Left kidney (tissue), 2 donors: ENCODE results near the gene VAV2. TPM values are rescaled to one million over a fixed set of nuclear protein-coding genes. Genes with fewer than 3 reads are reported as not detected.
A peak's percentile ranks its signal among the peaks of the same experiment; 100 is the strongest.

ENCODE experiments used
- DNase-seq: peaks from one replicate; pipeline ENCODE4 v3.0.0-alpha.2; 2013
- polyA plus RNA-seq: library from polyadenylated mRNA; unstranded; fragments of 120-200 nt; gene quantifications from one replicate; pipeline ENCODE4 v1.2.1, GENCODE V29; 2013; ENCODE audit not compliant: insufficient read length

VAV2 gene
- polyA plus RNA-seq, 1 donor = 35.2 TPM

GRCh38 chr9:133796562-133796961 lies 195.6 kb downstream of the VAV2 start:
- no peak for DNase-seq

DNA sequence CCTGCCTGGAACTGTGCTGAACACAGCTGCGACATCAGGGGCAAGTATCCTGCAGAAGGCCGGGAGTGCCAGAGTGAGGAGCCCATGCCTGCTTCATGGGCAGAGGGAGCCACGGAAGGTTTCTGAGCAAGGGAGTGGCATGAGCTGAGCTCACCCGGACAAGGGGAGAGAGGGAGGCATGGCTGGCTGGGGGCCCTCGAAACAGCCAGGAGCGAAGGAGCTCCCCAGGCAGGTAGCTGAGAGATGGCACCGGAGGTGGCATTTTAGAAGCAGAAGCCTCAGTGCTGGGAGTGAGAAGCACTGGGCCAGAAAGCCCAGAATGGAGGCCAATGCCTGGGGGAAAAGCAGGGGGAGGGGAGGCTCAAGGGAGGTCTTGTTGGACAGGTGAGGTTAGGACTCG lies 197.1 kb downstream of the VAV2 start:
- no peak for DNase-seq

DNA sequence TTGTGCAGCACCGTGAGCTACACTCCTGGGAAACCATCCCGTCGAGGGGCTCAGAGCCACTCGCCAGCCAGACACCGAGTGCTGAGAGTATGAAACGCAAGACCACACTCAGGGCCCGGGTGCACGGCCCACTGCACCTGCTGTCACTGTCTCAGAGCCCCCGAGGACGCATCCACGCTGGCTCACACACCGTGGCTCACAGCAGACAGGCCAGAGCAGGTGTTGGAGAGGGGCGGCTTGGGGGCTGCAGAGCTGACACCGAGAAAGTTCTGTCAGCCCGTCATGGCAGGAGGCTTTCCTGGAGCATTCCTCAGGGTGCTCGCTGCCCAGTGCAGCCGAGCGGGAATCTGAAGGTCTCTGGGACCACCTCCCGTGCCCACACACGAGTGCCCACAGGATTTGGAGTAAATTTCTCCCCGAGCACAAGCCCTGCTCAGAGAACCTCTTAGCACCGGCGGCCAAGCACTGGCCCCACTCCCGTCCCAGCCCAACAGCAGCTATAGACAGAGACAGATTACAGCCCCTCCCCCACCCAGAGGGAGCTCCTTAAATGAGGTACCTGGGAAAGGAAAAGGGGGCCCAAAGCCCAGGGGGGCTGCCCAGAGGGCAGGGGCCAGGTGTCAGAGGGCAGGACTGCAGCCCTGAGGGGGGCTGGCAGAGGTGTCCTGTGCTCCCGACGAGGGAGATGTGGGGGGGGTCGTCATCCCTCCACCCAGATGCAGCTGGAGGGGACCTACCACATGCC lies 197.9 kb downstream of the VAV2 start:
- no peak for DNase-seq

- DNase-seq = no peak
Measured at GRCh38 chr9:133793471-133793870, 198.7 kb downstream of the VAV2 start.

DNA sequence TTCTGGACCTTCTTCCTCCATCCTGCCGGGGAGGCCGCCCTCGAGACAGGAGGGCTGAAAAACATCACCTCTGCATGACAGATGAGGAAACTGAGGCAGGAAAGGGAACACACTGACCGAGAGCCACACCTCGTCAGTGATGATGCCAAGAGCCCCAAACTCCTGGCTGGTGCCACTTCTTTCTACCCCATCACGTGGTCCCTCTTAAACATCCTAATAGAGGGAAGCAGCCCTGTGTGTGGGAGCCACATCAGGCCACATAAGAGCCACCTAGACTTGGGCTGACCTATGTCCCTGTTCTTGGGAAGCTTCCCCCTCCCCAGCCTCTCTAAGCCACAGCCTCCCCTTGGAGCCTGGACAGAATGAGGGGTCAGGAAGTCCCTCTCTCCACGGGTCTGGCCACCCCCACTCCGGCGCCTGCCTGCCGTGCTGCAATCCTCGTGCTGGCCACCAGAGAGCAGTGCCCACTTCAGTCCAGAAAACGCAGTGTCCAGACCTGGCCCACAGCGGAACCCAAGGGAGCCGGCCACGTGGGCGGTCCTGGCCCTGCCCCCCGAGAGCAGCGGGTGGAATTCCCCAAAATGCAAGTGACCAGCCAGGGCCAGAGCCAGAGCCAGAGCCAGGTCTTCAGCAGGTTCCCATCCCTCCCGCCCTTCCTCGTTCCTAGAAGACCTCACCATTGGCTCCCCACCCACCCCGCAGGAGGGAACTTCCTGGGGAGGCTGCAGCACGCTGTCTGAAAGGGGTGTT lies 199.2 kb downstream of the VAV2 start:
- peak; percentile 36 for DNase-seq

- no peak for DNase-seq
Measured at GRCh38 chr9:133791735-133792649, 200.1 kb downstream of the VAV2 start.

GRCh38 chr9:133791069-133791468 lies 201.1 kb downstream of the VAV2 start:
- DNase-seq = no peak

DNA sequence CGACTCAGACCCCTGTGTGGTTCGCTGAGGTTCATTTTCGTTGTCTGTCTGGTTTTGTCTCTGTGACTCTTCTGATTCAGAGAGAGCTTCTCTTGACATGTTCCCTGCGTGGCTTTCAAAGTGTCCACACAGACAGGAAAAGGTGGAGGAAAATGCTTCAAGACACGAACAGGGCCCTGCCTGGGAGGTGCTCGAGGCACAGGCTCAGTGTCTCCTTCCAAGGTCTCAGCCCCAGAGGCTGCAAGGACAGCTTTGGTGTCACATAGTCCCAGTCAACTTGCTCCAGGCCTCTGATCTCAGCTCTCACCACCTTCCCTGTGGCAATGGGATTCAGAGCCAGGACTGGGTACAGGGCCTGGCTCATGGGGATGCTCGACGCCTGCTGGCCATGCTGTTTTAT lies 202.3 kb downstream of the VAV2 start:
- no peak for DNase-seq

DNA sequence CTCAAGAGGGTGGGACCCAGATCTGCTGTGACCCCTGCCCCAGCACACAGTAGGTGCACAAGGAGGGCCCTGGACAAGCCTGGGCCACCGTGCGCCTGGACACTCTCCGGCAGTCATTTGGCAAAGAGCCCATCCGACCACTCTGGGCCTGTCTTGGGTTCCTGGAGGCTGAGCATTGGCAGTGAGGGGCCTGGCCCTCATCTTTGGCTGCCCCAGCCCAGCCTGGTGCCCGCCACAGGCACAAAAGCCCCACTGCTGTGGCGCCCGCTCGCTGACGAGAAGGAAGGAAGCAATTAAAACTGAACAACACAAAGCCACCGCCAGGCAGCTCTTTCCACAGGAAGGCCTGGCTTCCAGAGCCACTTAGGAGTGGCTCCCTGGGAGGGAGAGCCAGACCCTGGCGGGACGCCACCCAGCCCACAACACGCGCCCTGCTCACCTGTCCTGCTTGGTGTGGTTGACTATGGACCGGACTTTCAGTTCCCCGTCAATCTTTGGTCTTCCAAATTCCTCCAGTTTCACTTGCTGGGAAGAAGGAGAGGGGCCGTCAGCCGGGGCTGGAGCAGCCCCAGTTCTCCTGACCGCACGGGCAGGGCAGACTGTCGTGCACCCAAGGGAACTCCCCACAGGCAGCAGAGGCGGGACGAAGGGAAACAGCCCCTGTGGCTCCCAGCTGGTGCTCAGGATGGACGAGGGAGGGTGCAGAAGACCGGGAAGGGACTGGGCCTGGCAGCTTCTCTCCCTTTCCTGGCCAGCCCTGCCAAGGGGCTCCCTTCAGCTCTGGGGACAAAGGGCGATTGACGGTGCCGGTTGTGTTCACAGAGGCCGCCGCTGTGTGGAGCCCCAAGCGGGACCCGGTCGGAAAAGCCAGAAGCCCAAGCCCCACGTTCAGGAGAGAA lies 203.1 kb downstream of the VAV2 start:
- no peak for DNase-seq

DNA sequence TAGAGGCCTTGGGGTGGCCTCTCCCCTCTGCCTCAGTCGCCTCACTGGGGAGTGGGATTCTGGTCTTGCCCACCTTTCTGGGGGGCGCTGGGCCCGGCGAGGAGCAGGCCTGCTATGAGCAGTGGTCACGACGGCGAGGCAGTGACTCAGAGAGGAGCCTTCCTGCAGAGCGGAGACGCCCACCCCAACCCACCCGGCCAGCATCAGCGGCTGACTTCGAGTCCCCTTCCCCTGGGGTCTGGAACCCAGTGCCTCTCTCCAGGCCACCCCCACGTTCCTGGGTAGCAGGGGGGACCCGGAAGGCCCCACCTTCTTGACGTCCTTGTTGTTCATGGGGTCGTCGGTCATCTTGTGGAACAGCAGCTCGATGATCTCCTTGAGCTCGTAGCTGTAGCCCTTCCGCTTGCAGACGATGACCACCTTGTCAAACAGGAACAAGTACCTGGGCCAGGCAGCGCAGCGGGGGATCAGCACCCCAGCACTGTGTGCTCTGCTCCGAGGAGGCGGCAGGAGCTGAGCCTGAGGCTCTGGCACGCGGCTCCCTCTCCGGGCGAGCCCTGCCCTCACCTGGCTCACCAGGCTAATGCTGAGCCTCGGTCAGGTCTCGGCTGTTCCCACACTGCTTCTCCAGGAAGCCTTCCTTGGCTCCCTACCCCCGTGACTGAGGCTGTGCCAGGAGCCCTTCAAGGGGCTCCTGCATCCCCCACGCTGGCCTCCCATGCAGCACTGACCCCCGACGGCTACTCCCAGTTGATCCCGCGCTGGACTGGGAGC lies 203.9 kb downstream of the VAV2 start:
- no peak for DNase-seq

GRCh38 chr9:133787754-133788025 lies 204.4 kb downstream of the VAV2 start:
- no peak for DNase-seq

- DNase-seq = no peak
Measured at GRCh38 chr9:133786907-133787753, 205.0 kb downstream of the VAV2 start.

DNA sequence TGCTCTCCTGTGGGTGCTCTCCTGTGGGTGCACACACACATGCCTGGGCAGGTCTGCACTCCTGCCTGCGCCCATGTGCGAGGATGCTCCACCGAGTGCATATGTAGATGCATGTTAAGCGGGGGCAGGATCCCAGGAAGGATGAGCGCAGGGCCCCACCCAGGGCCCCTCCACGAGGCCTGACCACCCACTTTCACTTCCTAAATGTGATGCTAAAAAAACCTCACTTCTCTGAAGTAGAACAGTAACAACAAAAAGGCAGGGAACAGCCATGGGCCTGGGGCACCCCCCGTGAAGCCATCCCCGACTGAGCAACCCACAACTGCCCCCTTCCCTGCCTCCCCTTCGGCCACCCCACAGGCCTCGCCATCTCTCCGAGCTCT lies 205.8 kb downstream of the VAV2 start:
- DNase-seq = no peak

GRCh38 chr9:133785753-133786370 lies 206.3 kb downstream of the VAV2 start:
- no peak for DNase-seq

DNA sequence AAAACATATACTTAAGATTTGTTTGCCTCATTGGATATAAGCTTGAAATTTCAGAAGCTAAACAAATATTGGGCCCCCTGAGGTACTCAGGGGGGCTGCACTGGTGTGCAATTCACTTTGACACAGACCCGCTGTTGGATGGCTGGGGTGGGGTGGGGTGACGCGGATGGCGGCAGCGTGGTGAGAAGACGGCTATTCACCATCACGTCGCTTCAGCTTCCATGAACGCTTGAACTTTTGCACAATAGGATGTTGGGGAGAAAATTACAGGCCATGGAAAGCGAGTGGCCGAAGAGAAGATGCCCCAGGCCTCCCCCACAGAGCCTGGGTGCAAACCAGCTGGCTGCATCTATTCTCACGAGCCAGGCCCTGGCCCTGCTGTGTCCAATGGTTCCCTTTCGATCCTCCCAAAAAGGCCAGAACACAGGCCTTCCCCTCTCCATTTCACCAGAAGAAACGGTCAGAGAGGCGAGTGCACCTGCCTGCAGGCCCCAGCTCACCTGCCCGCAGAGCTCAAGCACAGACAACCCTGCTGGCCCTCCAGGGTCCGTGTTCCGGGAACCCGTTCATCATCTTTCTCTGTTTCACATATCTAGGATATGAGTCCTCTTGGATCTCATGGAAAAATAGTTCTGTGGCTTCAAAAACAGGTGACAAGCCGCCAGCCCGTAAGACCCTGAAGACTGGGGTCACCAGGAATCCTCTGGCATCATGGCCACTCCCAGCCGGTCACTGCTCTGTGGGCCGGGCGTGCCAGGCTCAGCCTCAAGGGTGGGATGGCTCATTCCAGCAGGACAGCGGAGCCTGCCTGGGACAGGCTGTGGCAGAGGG lies 207.2 kb downstream of the VAV2 start:
- no peak for DNase-seq

DNA sequence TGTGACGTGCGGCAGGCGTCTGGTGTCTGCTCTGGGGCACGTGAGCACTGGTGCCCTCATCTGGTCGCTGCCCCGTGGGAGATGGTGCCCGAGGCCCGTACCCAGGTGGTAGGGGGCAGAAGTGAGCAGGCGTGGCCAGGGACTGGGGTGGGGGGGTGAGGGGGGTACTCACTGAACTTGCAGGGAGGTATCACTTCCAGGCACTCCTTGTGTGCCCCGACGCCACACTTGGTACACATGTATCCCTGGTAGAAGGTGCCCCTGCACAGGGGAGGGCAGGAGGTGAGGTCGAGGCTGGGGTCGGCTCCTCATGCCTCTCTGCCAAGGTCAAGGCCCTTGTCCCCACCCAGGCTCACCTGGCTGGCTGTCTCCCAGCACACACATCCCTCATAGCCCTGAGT lies 208.8 kb downstream of the VAV2 start:
- DNase-seq = no peak

DNA sequence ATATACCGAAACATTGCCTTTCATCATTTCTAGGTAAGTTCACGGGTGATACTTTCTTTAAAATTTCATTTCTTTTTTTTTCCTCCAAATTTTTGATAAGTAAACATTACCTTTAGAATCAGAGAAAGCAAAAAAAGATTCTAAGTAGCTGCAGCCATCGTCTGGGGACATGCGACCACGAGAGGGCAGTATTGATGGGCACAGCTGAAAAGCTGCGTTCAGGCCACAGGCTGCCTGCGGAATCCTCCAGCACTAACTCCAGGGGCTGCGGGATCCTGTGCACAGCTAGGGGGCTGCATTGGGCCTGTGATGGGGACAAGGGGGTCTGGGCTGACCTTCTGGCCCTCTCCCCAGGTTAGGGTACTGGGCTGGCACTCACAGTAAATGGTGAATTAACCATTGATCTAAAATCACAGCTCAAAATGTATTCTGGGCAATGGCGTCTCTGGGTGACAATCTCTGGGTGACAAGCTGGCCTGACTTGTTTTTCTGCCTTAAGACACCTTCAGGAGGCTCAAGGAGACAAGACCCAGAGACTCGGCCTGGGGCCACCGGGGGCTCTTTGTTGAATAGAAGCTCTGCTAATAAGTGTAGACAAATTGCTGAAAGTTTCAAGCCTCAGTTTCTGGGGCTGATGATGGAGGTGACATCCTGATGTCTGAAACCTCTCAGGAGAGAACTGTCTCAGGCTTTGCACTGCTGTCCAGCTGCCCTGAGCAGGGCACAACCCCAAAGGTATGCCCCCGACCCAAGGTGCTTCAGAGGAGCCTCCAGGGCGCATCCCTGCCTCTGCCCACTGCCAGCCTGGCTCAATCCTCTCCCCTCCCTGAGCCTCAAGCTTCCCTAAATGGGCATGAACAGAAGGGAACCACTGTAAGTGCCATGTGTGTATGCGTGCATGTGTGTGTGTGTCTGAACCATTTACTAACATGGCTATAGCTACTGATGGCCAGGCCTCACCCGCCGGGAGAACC lies 209.7 kb downstream of the VAV2 start:
- DNase-seq = peak; percentile 73

- no peak for DNase-seq
Measured at GRCh38 chr9:133781828-133782135, 210.3 kb downstream of the VAV2 start.
